GM23338 (cell line): ENCODE results near the gene XKR7. TPM values are rescaled to one million over a fixed set of nuclear protein-coding genes. Genes with fewer than 3 reads are reported as not detected.
A peak's percentile ranks its signal among the peaks of the same experiment; 100 is the strongest.

Experiments used
- ATAC-seq: fragments of 200-7000 bp; cut with Tn5 transposase; 3 replicates; pipeline ENCODE4 v1.9.1; 2020
- DNase-seq: peaks from one replicate; pipeline ENCODE4 v3.0.0-alpha.2; 2015; ENCODE audit warnings: low spot score
- H2AFZ ChIP-seq: fragments of 200-600 bp; sonication (generic); 2 replicates; pipeline ENCODE4 v1.8.0; 2016; ENCODE audit warnings: antibody characterized with exemption, mild to moderate bottlenecking, moderate library complexity
- H3F3A ChIP-seq: fragments of 200-600 bp; sonication (generic); replicated peaks from 2 replicates; pipeline ENCODE4 v1.8.0; 2017; ENCODE audit warnings: antibody characterized with exemption, mixed run types, low read depth
- H3K27ac ChIP-seq: fragments of 200-600 bp; sonication (generic); 2 replicates; pipeline ENCODE4 v1.6.1; 2016; ENCODE audit warnings: low read depth
- H3K27me3 ChIP-seq: fragments of 200-600 bp; sonication (generic); 2 replicates; pipeline ENCODE4 v1.8.0; 2016; ENCODE audit warnings: mild to moderate bottlenecking, mixed run types, moderate library complexity; ENCODE audit not compliant: insufficient read depth
- H3K36me3 ChIP-seq: fragments of 200-600 bp; sonication (generic); 2 replicates; pipeline ENCODE4 v1.8.0; 2016; ENCODE audit warnings: mild to moderate bottlenecking; ENCODE audit not compliant: insufficient read depth
- H3K4me1 ChIP-seq: fragments of 200-600 bp; sonication (generic); 2 replicates; pipeline ENCODE4 v1.8.0; 2016; ENCODE audit warnings: mild to moderate bottlenecking, moderate library complexity; ENCODE audit not compliant: insufficient read depth
- H3K4me2 ChIP-seq: fragments of 200-600 bp; sonication (generic); 2 replicates; pipeline ENCODE4 v1.7.1; 2017; ENCODE audit warnings: mixed run types
- H3K4me3 ChIP-seq: fragments of 200-600 bp; sonication (generic); 2 replicates; pipeline ENCODE4 v1.6.1; 2016; ENCODE audit warnings: mixed run types
- H3K79me2 ChIP-seq: fragments of 200-600 bp; sonication (generic); replicated peaks from 2 replicates; pipeline ENCODE4 v1.8.0; 2017; ENCODE audit warnings: mild to moderate bottlenecking; ENCODE audit not compliant: insufficient read depth
- H3K9me2 ChIP-seq: fragments of 200-600 bp; sonication (generic); 2 replicates; pipeline ENCODE4 v1.8.0; 2017; ENCODE audit not compliant: insufficient read depth
- H4K20me1 ChIP-seq: fragments of 200-600 bp; sonication (generic); replicated peaks from 2 replicates; pipeline ENCODE4 v1.8.0; 2017; ENCODE audit warnings: mild to moderate bottlenecking; ENCODE audit not compliant: insufficient read depth
- H3K27ac Mint-ChIP-seq: 2 replicates; pipeline ENCODE4 v1.8.0; 2020; ENCODE audit warnings: inconsistent platforms, mild to moderate bottlenecking, moderate library complexity, mixed read lengths
- H3K27me3 Mint-ChIP-seq: 3 replicates; pipeline ENCODE4 v1.8.0; 2022; ENCODE audit warnings: low read depth, mild to moderate bottlenecking, moderate library complexity, mixed read lengths, inconsistent platforms; ENCODE audit not compliant: insufficient read depth, poor library complexity
- H3K36me3 Mint-ChIP-seq: 3 replicates; pipeline ENCODE4 v1.8.0; 2021; ENCODE audit warnings: low read depth, mild to moderate bottlenecking, inconsistent platforms, moderate library complexity, mixed read lengths
- H3K4me1 Mint-ChIP-seq: 3 replicates; pipeline ENCODE4 v1.8.0; 2020; ENCODE audit warnings: mild to moderate bottlenecking, inconsistent platforms, mixed read lengths
- H3K4me3 Mint-ChIP-seq: 3 replicates; pipeline ENCODE4 v1.8.0; 2021; ENCODE audit warnings: moderate library complexity, mild to moderate bottlenecking, inconsistent platforms, mixed read lengths
- H3K9me3 Mint-ChIP-seq: 3 replicates; pipeline ENCODE4 v1.8.0; 2020; ENCODE audit warnings: moderate library complexity, mild to moderate bottlenecking, inconsistent platforms, mixed read lengths
- CREB1 ChIP-seq: fragments of 250-450 bp; sonication (Bioruptor Pico); IDR thresholded peaks from 2 replicates; pipeline ENCODE4 v1.5.0; 2020; ENCODE audit warnings: low read depth, mild to moderate bottlenecking, moderate library complexity
- EZH2 ChIP-seq: fragments of 200-600 bp; sonication (generic); IDR thresholded peaks from one replicate; pipeline ENCODE4 v1.8.0; 2017; ENCODE audit warnings: antibody characterized with exemption, mild to moderate bottlenecking, low read depth; ENCODE audit not compliant: unreplicated experiment
- EZH2phosphoT487 ChIP-seq: fragments of 200-600 bp; sonication (generic); IDR thresholded peaks from one replicate; pipeline ENCODE4 v1.8.1; 2018; ENCODE audit warnings: antibody characterized with exemption; ENCODE audit not compliant: unreplicated experiment
- JUNB ChIP-seq: IDR thresholded peaks from one replicate; pipeline ENCODE4 v1.6.1; 2016; ENCODE audit warnings: antibody characterized with exemption; ENCODE audit not compliant: unreplicated experiment
- NANOG ChIP-seq: IDR thresholded peaks from 2 replicates; pipeline ENCODE4 v1.6.1; 2016; ENCODE audit warnings: antibody characterized with exemption, borderline replicate concordance
- POLR2AphosphoS5 ChIP-seq: IDR thresholded peaks from 2 replicates; pipeline ENCODE4 v1.6.1; 2016; ENCODE audit warnings: antibody characterized with exemption, low read depth
- STAT1 ChIP-seq: IDR thresholded peaks from one replicate; pipeline ENCODE4 v1.6.1; 2016; ENCODE audit warnings: antibody characterized with exemption; ENCODE audit not compliant: unreplicated experiment
- ZNF114 ChIP-seq: fragments of 250-450 bp; sonication (Bioruptor Pico); IDR thresholded peaks from 2 replicates; pipeline ENCODE4 v1.5.0; 2020; ENCODE audit warnings: mild to moderate bottlenecking, moderate library complexity
- ZNF331 ChIP-seq: fragments of 250-450 bp; sonication (Bioruptor Pico); IDR thresholded peaks from 2 replicates; pipeline ENCODE4 v1.5.0; 2020; ENCODE audit warnings: low read depth, mild to moderate bottlenecking, moderate library complexity
- polyA plus RNA-seq: library from polyadenylated mRNA; unstranded; fragments of >200 nt; fragmentation: Nextera tagmentation; extraction: Ambion mirVana; gene quantifications from 2 replicates; pipeline ENCODE4 v1.2.1, GENCODE V29; 2016
- total RNA-seq: library from RNA; depleted of rRNA; stranded (reverse); fragments of >200 nt; shearing (Covaris generic); gene quantifications from 2 replicates; pipeline ENCODE4 v1.2.3, GENCODE V29; 2014
- TF ChIP-seq, protein P1 (sequence below): IDR thresholded peaks from 2 replicates; pipeline ENCODE4 v1.6.1; 2016; ENCODE audit warnings: antibody characterized with exemption
- TF ChIP-seq, protein P2 (sequence below): fragments of 250-450 bp; sonication (Bioruptor Pico); IDR thresholded peaks from 2 replicates; pipeline ENCODE4 v1.5.0; 2020; ENCODE audit warnings: mild to moderate bottlenecking, moderate library complexity
- TF ChIP-seq, protein P3 (sequence below): IDR thresholded peaks from one replicate; pipeline ENCODE4 v1.6.1; 2018; ENCODE audit warnings: antibody characterized with exemption; ENCODE audit not compliant: unreplicated experiment
- TF ChIP-seq, protein P4 (sequence below), 2 experiments: fragments of 200-600 bp in 1 of 2; sonication (generic) in 1 of 2; conservative IDR thresholded peaks; 2 replicates each; pipeline versions ENCODE4 v1.5.1 to v1.6.1; 2016 to 2017; ENCODE audit warnings: antibody characterized with exemption in 2 of 2, low read depth in 2 of 2, mild to moderate bottlenecking in 2 of 2, moderate library complexity in 1 of 2

XKR7 gene
- total and polyA plus RNA-seq, 2 experiments from 2014 or later, result 0.61 to 3.9 TPM

DNA sequence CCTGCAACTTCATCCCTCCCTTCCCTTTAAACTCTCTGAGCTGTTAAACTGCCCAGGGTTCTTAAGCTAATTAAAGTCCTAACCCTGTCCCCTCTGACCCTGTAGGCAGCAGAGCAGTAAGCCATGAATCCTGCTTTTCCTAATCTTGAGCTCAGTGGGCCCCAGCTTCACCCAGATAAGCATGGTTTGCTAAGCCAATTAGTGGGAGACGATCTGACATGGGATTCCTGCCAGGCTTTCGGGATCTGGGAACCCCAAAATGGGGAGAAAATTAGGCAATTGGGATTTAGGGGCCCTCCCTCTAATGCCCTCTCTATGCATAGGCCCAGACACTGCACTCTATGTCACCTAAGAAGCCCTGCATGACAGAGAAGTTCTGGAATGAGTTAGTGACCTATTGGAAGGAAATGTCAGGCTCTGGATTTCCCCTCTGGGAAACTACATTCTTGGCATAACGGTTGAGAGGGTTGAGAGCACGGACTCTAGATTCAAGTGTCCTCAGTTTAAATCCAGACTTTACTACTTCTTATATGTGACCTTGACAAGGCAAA lies 4.6 kb downstream of the XKR7 start:
- Histone ChIP-seq H3K4me1 (peaks cover 39% of the 10 kb centered on the region), H3F3A (peaks cover 25% of the 10 kb centered on the region), H3K4me3 (no peak overlapping the region), H3K4me2 (no peak overlapping the region), H4K20me1 (peaks cover 25% of the 10 kb centered on the region), H3K9me2 (no peaks in the 10 kb centered on the region), H3K36me3 (no peaks in the 10 kb centered on the region), H3K79me2 (no peaks in the 10 kb centered on the region), H3K27ac (no peak overlapping the region), H2AFZ (no peak overlapping the region), H3K27me3 (peaks cover 21% of the 10 kb centered on the region)
- peaks cover 39% of the 10 kb centered on the region for H3K4me1 Mint-ChIP-seq
- ATAC-seq, result no peak
- peaks cover 17% of the 10 kb centered on the region; the same call in 2 of the 3 replicates for H3K9me3 Mint-ChIP-seq
- peaks cover 19% of the 10 kb centered on the region for H3K27me3 Mint-ChIP-seq
- peak; percentile 55 for DNase-seq
- no peak overlapping the region for H3K4me3 Mint-ChIP-seq
- peaks cover 3% of the 10 kb centered on the region; the same call in 1 of the 3 replicates for H3K36me3 Mint-ChIP-seq
- H3K27ac Mint-ChIP-seq, result no peak overlapping the region
- TF ChIP-seq, protein P1, sequence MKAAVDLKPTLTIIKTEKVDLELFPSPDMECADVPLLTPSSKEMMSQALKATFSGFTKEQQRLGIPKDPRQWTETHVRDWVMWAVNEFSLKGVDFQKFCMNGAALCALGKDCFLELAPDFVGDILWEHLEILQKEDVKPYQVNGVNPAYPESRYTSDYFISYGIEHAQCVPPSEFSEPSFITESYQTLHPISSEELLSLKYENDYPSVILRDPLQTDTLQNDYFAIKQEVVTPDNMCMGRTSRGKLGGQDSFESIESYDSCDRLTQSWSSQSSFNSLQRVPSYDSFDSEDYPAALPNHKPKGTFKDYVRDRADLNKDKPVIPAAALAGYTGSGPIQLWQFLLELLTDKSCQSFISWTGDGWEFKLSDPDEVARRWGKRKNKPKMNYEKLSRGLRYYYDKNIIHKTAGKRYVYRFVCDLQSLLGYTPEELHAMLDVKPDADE, result no peak
- TF ChIP-seq, protein P2, sequence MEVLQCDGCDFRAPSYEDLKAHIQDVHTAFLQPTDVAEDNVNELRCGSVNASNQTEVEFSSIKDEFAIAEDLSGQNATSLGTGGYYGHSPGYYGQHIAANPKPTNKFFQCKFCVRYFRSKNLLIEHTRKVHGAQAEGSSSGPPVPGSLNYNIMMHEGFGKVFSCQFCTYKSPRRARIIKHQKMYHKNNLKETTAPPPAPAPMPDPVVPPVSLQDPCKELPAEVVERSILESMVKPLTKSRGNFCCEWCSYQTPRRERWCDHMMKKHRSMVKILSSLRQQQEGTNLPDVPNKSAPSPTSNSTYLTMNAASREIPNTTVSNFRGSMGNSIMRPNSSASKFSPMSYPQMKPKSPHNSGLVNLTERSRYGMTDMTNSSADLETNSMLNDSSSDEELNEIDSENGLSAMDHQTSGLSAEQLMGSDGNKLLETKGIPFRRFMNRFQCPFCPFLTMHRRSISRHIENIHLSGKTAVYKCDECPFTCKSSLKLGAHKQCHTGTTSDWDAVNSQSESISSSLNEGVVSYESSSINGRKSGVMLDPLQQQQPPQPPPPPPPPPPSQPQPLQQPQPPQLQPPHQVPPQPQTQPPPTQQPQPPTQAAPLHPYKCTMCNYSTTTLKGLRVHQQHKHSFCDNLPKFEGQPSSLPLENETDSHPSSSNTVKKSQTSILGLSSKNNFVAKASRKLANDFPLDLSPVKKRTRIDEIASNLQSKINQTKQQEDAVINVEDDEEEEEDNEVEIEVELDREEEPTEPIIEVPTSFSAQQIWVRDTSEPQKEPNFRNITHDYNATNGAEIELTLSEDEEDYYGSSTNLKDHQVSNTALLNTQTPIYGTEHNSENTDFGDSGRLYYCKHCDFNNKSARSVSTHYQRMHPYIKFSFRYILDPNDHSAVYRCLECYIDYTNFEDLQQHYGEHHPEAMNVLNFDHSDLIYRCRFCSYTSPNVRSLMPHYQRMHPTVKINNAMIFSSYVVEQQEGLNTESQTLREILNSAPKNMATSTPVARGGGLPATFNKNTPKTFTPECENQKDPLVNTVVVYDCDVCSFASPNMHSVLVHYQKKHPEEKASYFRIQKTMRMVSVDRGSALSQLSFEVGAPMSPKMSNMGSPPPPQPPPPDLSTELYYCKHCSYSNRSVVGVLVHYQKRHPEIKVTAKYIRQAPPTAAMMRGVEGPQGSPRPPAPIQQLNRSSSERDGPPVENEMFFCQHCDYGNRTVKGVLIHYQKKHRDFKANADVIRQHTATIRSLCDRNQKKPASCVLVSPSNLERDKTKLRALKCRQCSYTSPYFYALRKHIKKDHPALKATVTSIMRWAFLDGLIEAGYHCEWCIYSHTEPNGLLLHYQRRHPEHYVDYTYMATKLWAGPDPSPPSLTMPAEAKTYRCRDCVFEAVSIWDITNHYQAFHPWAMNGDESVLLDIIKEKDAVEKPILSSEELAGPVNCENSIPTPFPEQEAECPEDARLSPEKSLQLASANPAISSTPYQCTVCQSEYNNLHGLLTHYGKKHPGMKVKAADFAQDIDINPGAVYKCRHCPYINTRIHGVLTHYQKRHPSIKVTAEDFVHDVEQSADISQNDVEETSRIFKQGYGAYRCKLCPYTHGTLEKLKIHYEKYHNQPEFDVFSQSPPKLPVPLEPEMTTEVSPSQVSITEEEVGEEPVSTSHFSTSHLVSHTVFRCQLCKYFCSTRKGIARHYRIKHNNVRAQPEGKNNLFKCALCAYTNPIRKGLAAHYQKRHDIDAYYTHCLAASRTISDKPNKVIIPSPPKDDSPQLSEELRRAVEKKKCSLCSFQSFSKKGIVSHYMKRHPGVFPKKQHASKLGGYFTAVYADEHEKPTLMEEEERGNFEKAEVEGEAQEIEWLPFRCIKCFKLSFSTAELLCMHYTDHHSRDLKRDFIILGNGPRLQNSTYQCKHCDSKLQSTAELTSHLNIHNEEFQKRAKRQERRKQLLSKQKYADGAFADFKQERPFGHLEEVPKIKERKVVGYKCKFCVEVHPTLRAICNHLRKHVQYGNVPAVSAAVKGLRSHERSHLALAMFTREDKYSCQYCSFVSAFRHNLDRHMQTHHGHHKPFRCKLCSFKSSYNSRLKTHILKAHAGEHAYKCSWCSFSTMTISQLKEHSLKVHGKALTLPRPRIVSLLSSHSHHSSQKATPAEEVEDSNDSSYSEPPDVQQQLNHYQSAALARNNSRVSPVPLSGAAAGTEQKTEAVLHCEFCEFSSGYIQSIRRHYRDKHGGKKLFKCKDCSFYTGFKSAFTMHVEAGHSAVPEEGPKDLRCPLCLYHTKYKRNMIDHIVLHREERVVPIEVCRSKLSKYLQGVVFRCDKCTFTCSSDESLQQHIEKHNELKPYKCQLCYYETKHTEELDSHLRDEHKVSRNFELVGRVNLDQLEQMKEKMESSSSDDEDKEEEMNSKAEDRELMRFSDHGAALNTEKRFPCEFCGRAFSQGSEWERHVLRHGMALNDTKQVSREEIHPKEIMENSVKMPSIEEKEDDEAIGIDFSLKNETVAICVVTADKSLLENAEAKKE (CRISPR knock-in tag), result no peak
- TF ChIP-seq ZNF114 (CRISPR knock-in tag) (no peak), STAT1 (no peak), NANOG (no peak), ZNF331 (no peak), POLR2AphosphoS5 (no peak), CREB1 (no peak), EZH2phosphoT487 (no peak), JUNB (no peak), EZH2 (no peak)
- TF ChIP-seq, protein P3, sequence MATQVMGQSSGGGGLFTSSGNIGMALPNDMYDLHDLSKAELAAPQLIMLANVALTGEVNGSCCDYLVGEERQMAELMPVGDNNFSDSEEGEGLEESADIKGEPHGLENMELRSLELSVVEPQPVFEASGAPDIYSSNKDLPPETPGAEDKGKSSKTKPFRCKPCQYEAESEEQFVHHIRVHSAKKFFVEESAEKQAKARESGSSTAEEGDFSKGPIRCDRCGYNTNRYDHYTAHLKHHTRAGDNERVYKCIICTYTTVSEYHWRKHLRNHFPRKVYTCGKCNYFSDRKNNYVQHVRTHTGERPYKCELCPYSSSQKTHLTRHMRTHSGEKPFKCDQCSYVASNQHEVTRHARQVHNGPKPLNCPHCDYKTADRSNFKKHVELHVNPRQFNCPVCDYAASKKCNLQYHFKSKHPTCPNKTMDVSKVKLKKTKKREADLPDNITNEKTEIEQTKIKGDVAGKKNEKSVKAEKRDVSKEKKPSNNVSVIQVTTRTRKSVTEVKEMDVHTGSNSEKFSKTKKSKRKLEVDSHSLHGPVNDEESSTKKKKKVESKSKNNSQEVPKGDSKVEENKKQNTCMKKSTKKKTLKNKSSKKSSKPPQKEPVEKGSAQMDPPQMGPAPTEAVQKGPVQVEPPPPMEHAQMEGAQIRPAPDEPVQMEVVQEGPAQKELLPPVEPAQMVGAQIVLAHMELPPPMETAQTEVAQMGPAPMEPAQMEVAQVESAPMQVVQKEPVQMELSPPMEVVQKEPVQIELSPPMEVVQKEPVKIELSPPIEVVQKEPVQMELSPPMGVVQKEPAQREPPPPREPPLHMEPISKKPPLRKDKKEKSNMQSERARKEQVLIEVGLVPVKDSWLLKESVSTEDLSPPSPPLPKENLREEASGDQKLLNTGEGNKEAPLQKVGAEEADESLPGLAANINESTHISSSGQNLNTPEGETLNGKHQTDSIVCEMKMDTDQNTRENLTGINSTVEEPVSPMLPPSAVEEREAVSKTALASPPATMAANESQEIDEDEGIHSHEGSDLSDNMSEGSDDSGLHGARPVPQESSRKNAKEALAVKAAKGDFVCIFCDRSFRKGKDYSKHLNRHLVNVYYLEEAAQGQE, result no peak
- TF ChIP-seq, protein P4, sequence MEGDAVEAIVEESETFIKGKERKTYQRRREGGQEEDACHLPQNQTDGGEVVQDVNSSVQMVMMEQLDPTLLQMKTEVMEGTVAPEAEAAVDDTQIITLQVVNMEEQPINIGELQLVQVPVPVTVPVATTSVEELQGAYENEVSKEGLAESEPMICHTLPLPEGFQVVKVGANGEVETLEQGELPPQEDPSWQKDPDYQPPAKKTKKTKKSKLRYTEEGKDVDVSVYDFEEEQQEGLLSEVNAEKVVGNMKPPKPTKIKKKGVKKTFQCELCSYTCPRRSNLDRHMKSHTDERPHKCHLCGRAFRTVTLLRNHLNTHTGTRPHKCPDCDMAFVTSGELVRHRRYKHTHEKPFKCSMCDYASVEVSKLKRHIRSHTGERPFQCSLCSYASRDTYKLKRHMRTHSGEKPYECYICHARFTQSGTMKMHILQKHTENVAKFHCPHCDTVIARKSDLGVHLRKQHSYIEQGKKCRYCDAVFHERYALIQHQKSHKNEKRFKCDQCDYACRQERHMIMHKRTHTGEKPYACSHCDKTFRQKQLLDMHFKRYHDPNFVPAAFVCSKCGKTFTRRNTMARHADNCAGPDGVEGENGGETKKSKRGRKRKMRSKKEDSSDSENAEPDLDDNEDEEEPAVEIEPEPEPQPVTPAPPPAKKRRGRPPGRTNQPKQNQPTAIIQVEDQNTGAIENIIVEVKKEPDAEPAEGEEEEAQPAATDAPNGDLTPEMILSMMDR (conservative IDR thresholded peaks at IDR 0.05; ENCODE audit: low read depth in 2 of 2), result no peak
